Endothelial cell (in vitro differentiated cells): ENCODE results near the gene CBX2. TPM values are rescaled to one million over a fixed set of nuclear protein-coding genes. Genes with fewer than 3 reads are reported as not detected.
A peak's percentile ranks its signal among the peaks of the same experiment; 100 is the strongest.

ENCODE experiments used
- DNase-seq: peaks from one replicate; pipeline ENCODE4 v3.0.0; 2021; ENCODE audit warnings: low spot score
- H3K27ac Mint-ChIP-seq: one replicate; pipeline ENCODE4 v1.8.0; 2021; ENCODE audit warnings: mixed read lengths, inconsistent platforms; ENCODE audit not compliant: unreplicated experiment
- H3K27me3 Mint-ChIP-seq: one replicate; pipeline ENCODE4 v1.8.0; 2021; ENCODE audit warnings: mild to moderate bottlenecking, moderate library complexity, mixed read lengths, inconsistent platforms; ENCODE audit not compliant: unreplicated experiment
- H3K36me3 Mint-ChIP-seq: one replicate; pipeline ENCODE4 v1.8.0; 2021; ENCODE audit warnings: mild to moderate bottlenecking, low read depth, mixed read lengths, inconsistent platforms; ENCODE audit not compliant: unreplicated experiment
- H3K4me1 Mint-ChIP-seq: one replicate; pipeline ENCODE4 v1.8.0; 2021; ENCODE audit warnings: mild to moderate bottlenecking, mixed read lengths, inconsistent platforms; ENCODE audit not compliant: unreplicated experiment
- H3K4me3 Mint-ChIP-seq: one replicate; pipeline ENCODE4 v1.8.0; 2021; ENCODE audit warnings: mild to moderate bottlenecking, mixed read lengths, inconsistent platforms; ENCODE audit not compliant: unreplicated experiment
- H3K9me3 Mint-ChIP-seq: one replicate; pipeline ENCODE4 v1.8.0; 2021; ENCODE audit warnings: mixed read lengths, inconsistent platforms; ENCODE audit not compliant: unreplicated experiment
- total RNA-seq: library from RNA; stranded (reverse); fragmentation: NEBNext Ultra II Directional; extraction: Animal tissue kit (Norgen Biotek cat#: 25700); gene quantifications from one replicate; pipeline ENCODE4 v1.2.1, GENCODE V29; 2021; ENCODE audit not compliant: unreplicated experiment
- TF ChIP-seq, protein P1 (sequence below): fragments of 200-600 bp; sonication (generic); IDR thresholded peaks from one replicate; pipeline ENCODE4 v1.5.0; 2021; ENCODE audit warnings: antibody characterized with exemption; ENCODE audit not compliant: unreplicated experiment

CBX2 gene
- total RNA-seq, 1 donor from 2014 or later = 50.0 TPM

DNA sequence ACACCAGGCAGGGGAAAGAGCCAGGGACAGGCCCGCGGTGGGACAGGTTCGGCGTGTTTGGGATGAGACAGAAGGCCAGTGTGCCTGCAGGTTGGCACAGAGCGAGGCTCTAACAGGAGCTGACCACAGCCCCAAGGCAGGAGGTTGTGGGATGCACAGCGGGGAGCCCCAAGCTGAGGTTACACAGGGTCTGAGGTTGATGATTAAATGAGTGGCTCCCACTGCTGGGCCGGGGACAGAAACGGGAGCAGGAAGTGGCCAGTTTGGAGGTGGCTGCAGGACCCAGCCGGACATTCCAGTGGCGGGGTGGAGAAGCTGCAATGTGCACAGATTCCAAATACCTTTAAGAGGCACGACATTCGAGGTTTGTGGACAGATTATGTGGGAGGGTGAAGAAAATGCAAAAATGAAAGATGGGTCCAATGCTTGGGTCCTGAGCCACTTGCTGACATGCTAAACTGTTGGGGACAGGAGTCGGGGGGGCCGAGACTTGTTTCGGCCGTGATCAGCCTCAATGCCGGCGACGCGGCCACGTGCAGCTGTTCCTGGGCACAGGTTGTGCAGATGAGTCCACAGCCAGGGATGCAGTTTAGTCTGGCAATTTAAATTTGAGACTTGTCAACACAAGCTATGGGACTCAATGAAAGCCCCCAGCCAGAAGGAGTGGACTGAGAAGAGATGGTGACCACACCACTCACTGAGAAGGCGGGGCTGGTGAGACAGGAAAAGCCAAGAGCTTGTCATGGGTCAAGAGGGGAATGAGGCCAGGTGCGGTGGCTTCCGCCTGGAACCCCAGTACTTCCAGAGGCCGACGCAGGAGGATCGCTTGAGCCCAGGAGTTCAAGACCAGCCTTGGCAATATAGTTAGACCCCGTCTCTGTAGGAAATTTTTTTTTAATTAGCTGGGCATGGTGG, 38.5 kb upstream of the CBX2 start:
- peaks cover 2% of the 10 kb centered on the region for H3K4me1 Mint-ChIP-seq
- no peaks in the 10 kb centered on the region for H3K9me3 Mint-ChIP-seq
- H3K36me3 Mint-ChIP-seq = no peaks in the 10 kb centered on the region
- H3K27me3 Mint-ChIP-seq = peaks cover 22% of the 10 kb centered on the region
- TF ChIP-seq, protein P1, sequence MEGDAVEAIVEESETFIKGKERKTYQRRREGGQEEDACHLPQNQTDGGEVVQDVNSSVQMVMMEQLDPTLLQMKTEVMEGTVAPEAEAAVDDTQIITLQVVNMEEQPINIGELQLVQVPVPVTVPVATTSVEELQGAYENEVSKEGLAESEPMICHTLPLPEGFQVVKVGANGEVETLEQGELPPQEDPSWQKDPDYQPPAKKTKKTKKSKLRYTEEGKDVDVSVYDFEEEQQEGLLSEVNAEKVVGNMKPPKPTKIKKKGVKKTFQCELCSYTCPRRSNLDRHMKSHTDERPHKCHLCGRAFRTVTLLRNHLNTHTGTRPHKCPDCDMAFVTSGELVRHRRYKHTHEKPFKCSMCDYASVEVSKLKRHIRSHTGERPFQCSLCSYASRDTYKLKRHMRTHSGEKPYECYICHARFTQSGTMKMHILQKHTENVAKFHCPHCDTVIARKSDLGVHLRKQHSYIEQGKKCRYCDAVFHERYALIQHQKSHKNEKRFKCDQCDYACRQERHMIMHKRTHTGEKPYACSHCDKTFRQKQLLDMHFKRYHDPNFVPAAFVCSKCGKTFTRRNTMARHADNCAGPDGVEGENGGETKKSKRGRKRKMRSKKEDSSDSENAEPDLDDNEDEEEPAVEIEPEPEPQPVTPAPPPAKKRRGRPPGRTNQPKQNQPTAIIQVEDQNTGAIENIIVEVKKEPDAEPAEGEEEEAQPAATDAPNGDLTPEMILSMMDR = no peak
- no peak overlapping the region for H3K27ac Mint-ChIP-seq
- no peak overlapping the region for H3K4me3 Mint-ChIP-seq
- no peak for DNase-seq

DNA sequence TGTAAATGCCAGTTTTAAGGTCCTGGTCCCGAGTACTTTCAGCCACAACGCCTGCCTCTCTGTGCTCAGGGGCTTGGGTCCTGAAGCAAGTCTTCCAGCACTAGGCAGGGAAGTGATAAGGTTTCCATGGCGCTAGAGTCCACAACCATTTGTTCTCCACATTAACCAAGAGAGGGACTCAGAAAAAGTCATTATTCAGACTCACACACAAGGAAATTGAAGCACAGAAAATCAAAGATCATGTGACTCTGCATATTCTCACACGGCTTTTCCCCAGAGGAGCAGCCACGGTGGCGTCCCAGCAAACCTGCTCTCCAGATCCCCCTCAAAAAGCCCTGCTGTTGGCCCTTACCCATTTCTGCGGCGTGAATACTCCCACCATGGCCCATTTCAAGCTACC, 37.5 kb upstream of the CBX2 start:
- Mint-ChIP-seq H3K9me3 (no peaks in the 10 kb centered on the region), H3K4me3 (no peak overlapping the region), H3K27ac (no peak overlapping the region), H3K36me3 (no peaks in the 10 kb centered on the region), H3K4me1 (peaks cover 2% of the 10 kb centered on the region), H3K27me3 (peaks cover 25% of the 10 kb centered on the region)
- TF ChIP-seq, protein P1 = no peak
- DNase-seq = no peak

DNA sequence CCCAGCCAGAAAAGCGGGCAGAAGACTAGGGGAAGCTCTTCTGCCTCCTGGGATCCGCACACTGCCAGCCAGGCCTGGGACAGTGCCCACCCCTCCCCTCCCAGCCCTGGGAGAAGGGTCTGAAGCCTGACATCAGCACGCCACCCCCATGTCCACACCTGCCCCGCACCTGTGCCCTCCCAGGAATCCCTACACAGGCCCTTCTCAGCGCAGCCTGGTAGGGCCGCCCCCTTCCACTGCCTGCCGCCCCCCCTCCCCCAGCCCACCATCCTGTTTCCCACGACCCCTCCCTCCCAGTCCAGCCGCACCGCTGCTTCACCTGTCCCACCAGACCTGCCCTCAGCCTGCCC, 36.6 kb upstream of the CBX2 start:
- H3K27me3 Mint-ChIP-seq = peaks cover 24% of the 10 kb centered on the region
- no peak for DNase-seq
- TF ChIP-seq, protein P1 = no peak
- no peak overlapping the region for H3K4me3 Mint-ChIP-seq
- H3K27ac Mint-ChIP-seq = no peak overlapping the region
- H3K36me3 Mint-ChIP-seq = no peaks in the 10 kb centered on the region
- no peaks in the 10 kb centered on the region for H3K9me3 Mint-ChIP-seq
- peaks cover under 1% of the 10 kb centered on the region for H3K4me1 Mint-ChIP-seq

DNA sequence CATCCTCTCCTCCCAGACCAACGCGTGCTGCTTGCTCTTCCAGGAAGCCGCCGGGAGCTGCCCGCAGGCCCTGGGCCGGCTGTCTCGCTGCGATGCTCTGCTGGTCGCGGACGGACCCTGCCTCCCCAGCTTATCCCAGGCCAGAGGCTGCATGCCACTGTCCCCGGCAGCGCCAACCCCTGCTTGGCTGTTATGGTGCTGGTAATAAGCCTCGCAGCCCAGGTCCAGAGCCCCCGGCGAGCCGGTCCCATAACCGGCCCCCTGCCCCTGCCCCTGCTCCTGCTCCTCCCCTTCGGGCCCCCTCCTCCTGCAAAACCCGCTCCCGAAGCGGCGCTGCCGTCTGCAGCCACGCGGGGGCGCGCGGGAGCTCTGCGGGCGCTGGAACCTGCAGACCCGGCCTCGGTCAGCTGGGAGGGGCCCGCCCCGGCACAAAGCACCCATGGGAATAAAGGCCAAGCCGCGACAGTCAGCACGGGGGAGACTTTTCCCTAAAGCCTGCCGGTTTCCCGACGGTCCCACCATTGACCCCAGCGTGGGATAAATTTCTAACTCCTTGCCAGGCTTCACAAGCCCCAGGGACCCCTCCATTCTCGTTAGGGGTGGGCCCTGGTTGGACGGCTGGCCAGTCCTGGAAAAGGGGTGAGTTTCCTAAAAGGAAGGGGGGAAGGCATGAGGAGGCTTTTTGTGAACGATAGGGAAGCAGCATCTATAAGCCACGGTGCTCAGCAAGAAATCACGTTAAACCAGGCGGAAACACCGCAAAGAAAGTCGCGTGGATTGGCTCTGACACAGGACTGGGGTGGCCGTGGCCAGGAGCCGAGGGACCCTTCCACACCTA, 36.0 kb upstream of the CBX2 start:
- Mint-ChIP-seq H3K36me3 (no peaks in the 10 kb centered on the region), H3K27me3 (peaks cover 23% of the 10 kb centered on the region), H3K9me3 (no peaks in the 10 kb centered on the region), H3K4me1 (peaks cover 3% of the 10 kb centered on the region), H3K4me3 (no peak overlapping the region), H3K27ac (no peak overlapping the region)
- peak; percentile 96 for DNase-seq
- TF ChIP-seq, protein P1 = peak; percentile 87

DNA sequence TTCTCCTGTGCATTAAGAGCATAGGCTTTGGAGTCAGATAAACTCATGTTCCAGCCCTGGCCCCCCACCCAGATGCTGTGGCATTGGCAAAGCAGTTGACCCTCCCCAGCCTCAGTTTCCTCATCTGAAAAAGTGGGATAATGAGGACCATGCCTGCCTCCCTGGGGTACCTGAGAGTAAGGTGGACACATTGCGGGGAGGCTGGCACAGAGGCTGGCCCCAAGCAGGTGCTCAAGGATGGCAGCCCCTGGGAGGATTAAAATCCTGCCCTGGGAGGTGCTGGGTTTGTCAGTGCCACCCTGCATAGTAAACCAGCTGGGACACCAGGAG, 35.4 kb upstream of the CBX2 start:
- Mint-ChIP-seq H3K27me3 (peaks cover 23% of the 10 kb centered on the region), H3K36me3 (no peaks in the 10 kb centered on the region), H3K9me3 (no peaks in the 10 kb centered on the region), H3K27ac (no peak overlapping the region), H3K4me3 (no peak overlapping the region), H3K4me1 (peaks cover 6% of the 10 kb centered on the region)
- TF ChIP-seq, protein P1 = no peak
- no peak for DNase-seq
